Smooth muscle cell (in vitro differentiated cells): ENCODE results near the gene VEGFC. TPM values are rescaled to one million over a fixed set of nuclear protein-coding genes. Genes with fewer than 3 reads are reported as not detected.
A peak's percentile ranks its signal among the peaks of the same experiment; 100 is the strongest.

Source experiments
- DNase-seq: peaks from one replicate; lab custom pipeline; 2025; ENCODE audit not compliant: unreplicated experiment; lab: John Stamatoyannopoulos, UW
- H2AFZ ChIP-seq: fragments of 200-600 bp; sonication (generic); 2 replicates; pipeline ENCODE4 v1.6.0; 2016; ENCODE audit warnings: antibody characterized with exemption, low read depth, mild to moderate bottlenecking
- H3F3A ChIP-seq: fragments of 200-600 bp; sonication (generic); 2 replicates; pipeline ENCODE4 v1.6.0; 2017; ENCODE audit warnings: antibody characterized with exemption, low read depth
- H3K27ac ChIP-seq: fragments of 200-600 bp; sonication (generic); 2 replicates; pipeline ENCODE4 v1.5.1; 2016; ENCODE audit warnings: low read depth, mild to moderate bottlenecking
- H3K27me3 ChIP-seq: fragments of 200-600 bp; sonication (generic); 2 replicates; pipeline ENCODE4 v1.6.1; 2016; ENCODE audit warnings: low read depth, mild to moderate bottlenecking
- H3K36me3 ChIP-seq: fragments of 200-600 bp; sonication (generic); 2 replicates; pipeline ENCODE4 v1.5.1; 2016; ENCODE audit warnings: low read depth
- H3K4me1 ChIP-seq: fragments of 200-600 bp; sonication (generic); 2 replicates; pipeline ENCODE4 v1.5.1; 2016; ENCODE audit warnings: low read depth
- H3K4me2 ChIP-seq: fragments of 200-600 bp; sonication (generic); 2 replicates; pipeline ENCODE4 v1.6.0; 2016; ENCODE audit warnings: mild to moderate bottlenecking
- H3K4me3 ChIP-seq: fragments of 200-600 bp; sonication (generic); 2 replicates; pipeline ENCODE4 v1.5.1; 2016; ENCODE audit warnings: mild to moderate bottlenecking
- H3K79me2 ChIP-seq: fragments of 200-600 bp; sonication (generic); 2 replicates; pipeline ENCODE4 v1.6.0; 2016; ENCODE audit warnings: low read depth, mild to moderate bottlenecking
- H3K9ac ChIP-seq: fragments of 200-600 bp; sonication (generic); 2 replicates; pipeline ENCODE4 v1.6.0; 2016; ENCODE audit warnings: low read depth
- H3K9me3 ChIP-seq: fragments of 200-600 bp; sonication (generic); replicated peaks from 2 replicates; pipeline ENCODE4 v1.5.1; 2016; ENCODE audit warnings: low read depth
- H4K20me1 ChIP-seq: fragments of 200-600 bp; sonication (generic); 2 replicates; pipeline ENCODE4 v1.6.0; 2016; ENCODE audit warnings: low read depth
- WGBS: methylation state at CpG from one replicate; pipeline ENCODE4 v1.1.7; 2016; ENCODE audit warnings: low lambda C conversion rate; 5-methylcytosine and 5-hydroxymethylcytosine counted together
- polyA plus RNA-seq: library from polyadenylated mRNA; unstranded; fragments of >200 nt; fragmentation: Nextera tagmentation; extraction: Ambion mirVana; gene quantifications from 2 replicates; pipeline ENCODE4 v1.2.1, GENCODE V29; 2016
- total RNA-seq: library from RNA; depleted of rRNA; stranded (reverse); fragments of >200 nt; gene quantifications from 2 replicates; pipeline ENCODE4 v1.2.3, GENCODE V29; 2014
- TF ChIP-seq, protein P1 (sequence below): fragments of 200-600 bp; sonication (generic); IDR thresholded peaks from 2 replicates; pipeline ENCODE4 v1.5.1; 2017; ENCODE audit warnings: borderline replicate concordance, mild to moderate bottlenecking, antibody characterized with exemption; ENCODE audit not compliant: insufficient read depth, poor library complexity, severe bottlenecking

VEGFC gene
- total and polyA plus RNA-seq, 2 experiments from 2014 or later = 26.6 to 30.0 TPM

DNA sequence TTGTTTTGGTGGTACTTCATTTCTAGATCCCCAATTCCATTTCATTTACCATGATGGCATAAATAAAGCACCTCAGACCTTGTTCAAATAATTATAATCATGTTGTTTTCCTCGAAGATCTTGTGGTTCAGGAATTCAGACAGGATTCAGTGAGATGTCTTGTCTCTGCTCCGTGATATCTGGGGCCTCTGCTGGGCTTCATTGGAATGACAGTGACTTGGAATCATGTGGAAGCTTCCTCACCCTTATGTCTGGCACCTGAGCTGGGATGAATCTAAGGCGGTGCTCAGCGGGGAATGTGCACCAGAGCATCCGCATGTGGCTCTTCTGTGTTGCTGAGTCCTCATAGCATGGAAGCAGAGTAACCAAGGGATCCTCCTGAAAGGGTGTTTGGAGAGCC lies 132.2 kb downstream of the VEGFC start:
- Histone ChIP-seq H3K36me3 (no peaks in the 10 kb centered on the region), H3K4me1 (no peaks in the 10 kb centered on the region), H3F3A (no peaks in the 10 kb centered on the region), H2AFZ (no peak overlapping the region), H3K27me3 (no peaks in the 10 kb centered on the region), H3K9me3 (no peaks in the 10 kb centered on the region), H3K27ac (no peak overlapping the region), H3K4me3 (no peak overlapping the region), H3K79me2 (no peaks in the 10 kb centered on the region), H3K4me2 (no peak overlapping the region), H4K20me1 (no peaks in the 10 kb centered on the region), H3K9ac (no peak overlapping the region)
- TF ChIP-seq, protein P1, sequence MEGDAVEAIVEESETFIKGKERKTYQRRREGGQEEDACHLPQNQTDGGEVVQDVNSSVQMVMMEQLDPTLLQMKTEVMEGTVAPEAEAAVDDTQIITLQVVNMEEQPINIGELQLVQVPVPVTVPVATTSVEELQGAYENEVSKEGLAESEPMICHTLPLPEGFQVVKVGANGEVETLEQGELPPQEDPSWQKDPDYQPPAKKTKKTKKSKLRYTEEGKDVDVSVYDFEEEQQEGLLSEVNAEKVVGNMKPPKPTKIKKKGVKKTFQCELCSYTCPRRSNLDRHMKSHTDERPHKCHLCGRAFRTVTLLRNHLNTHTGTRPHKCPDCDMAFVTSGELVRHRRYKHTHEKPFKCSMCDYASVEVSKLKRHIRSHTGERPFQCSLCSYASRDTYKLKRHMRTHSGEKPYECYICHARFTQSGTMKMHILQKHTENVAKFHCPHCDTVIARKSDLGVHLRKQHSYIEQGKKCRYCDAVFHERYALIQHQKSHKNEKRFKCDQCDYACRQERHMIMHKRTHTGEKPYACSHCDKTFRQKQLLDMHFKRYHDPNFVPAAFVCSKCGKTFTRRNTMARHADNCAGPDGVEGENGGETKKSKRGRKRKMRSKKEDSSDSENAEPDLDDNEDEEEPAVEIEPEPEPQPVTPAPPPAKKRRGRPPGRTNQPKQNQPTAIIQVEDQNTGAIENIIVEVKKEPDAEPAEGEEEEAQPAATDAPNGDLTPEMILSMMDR = no peak
- WGBS = 85% methylated on average over 5 of the region's 5 CpGs
- no peak for DNase-seq

DNA sequence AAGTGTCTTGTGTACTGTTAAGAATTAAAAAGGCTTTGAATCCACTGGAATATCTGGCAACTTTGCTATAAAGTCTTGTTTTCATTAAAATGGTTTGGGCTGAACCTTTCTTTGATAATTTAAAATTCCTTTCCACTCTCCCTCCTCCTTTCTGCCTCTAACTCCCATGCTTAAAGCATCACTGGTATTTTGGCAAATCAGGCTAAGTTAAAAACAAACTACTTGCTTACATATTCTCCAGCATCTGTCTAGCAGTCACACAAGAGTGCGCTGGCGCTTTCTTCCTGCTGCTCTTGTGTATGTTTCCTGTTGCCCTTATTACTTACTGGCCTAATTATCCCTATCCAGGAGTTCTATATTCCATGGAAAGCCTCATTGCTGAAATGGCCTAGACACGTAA lies 136.6 kb downstream of the VEGFC start:
- Histone ChIP-seq H3K27ac (no peak overlapping the region), H4K20me1 (no peaks in the 10 kb centered on the region), H3K9me3 (no peaks in the 10 kb centered on the region), H3K4me1 (no peaks in the 10 kb centered on the region), H3K9ac (no peak overlapping the region), H3K4me3 (no peak overlapping the region), H2AFZ (peak overlapping the region; percentile 24), H3K79me2 (no peaks in the 10 kb centered on the region), H3K36me3 (no peaks in the 10 kb centered on the region), H3K4me2 (no peak overlapping the region), H3K27me3 (no peaks in the 10 kb centered on the region), H3F3A (no peaks in the 10 kb centered on the region)
- no peak for DNase-seq
- WGBS = 91% methylated on average over 3 of the region's 3 CpGs
- TF ChIP-seq, protein P1 = no peak

DNA sequence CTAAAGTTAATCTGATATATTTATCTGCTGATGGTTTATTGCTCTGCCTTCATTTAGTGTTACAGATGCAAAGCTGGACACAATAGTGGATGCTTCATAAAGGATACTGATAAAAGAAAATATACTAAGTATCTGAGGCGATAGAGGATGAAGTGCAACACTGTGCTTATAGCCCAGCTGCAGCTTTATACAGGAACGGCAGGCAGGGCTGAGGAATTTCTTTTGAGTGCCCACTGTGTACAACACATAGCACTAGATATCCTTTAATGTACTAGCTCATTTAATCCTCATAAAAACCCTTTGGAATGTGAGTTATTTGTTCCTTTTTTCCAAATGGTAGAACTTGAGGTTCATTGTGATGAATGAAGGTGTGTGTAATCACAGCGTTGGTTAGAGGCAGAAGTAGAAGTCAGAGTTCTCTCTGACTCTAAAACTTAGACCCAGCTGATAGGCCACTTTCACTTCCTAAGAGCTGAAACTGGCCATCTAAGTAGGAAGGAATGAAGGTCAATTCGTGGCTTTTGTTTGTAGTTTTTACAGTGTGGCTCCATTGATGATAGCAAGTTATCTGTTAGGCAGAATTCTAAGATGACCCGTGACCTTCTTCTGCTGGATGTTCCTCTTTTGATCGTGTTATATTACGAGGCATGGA lies 138.0 kb downstream of the VEGFC start:
- no peak overlapping the region for H3K9ac ChIP-seq
- no peaks in the 10 kb centered on the region for H3K4me1 ChIP-seq
- no peak overlapping the region for H3K27ac ChIP-seq
- peak overlapping the region; percentile 72 for H3K4me2 ChIP-seq
- no peaks in the 10 kb centered on the region for H3K79me2 ChIP-seq
- H3K9me3 ChIP-seq = no peaks in the 10 kb centered on the region
- no peaks in the 10 kb centered on the region for H3F3A ChIP-seq
- WGBS = 31% methylated on average over 7 of the region's 7 CpGs
- no peaks in the 10 kb centered on the region for H4K20me1 ChIP-seq
- no peak for DNase-seq
- no peaks in the 10 kb centered on the region for H3K36me3 ChIP-seq
- H3K4me3 ChIP-seq = no peak overlapping the region
- H3K27me3 ChIP-seq = no peaks in the 10 kb centered on the region
- TF ChIP-seq, protein P1 = no peak
- H2AFZ ChIP-seq = peak overlapping the region; percentile 23

DNA sequence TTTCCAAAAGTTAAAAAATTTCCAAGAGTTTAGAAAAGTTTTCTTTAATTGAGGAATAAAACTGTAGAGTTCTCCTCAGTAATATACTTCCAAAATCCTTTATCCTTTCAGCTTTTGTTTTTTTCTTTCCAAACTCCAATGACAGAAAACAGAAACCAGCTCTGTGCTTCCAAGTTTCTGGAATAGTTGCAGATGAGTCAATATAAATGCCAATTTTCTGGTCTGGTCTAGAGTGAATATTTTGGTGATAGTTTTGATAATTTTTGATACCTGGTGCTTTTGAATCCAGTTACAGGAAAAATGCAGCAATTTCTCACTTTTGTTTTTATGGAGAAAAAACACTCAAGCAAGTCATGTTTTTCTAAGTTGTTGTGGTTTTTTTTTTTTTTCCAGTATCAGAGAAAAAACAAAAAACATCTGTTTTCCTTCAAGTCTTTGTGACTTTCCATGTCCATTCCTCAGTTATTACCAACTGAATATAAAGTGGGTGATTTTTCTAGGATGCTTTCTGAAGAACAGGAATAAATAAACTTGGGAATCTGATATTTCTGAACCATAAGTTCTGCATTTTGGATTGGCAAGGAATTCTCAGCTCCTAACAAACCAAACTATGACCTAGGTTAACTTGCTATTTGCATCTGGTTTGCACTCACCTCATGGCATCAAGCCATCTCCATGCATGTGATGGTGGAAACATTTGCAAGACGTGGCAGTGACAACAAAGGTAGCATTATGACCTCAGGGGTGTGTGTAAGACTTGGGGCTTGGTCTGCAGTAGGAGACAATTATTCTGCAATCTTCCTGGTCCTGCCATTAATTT lies 139.1 kb downstream of the VEGFC start:
- no peaks in the 10 kb centered on the region for H3K4me1 ChIP-seq
- TF ChIP-seq, protein P1 = no peak
- H3F3A ChIP-seq = no peaks in the 10 kb centered on the region
- H3K4me3 ChIP-seq = no peak overlapping the region
- WGBS = 54% methylated on average over 1 of the region's 1 CpG
- no peaks in the 10 kb centered on the region for H3K9me3 ChIP-seq
- no peaks in the 10 kb centered on the region for H3K79me2 ChIP-seq
- no peak overlapping the region for H3K27ac ChIP-seq
- H3K9ac ChIP-seq = no peak overlapping the region
- H3K36me3 ChIP-seq = no peaks in the 10 kb centered on the region
- DNase-seq = no peak
- H3K4me2 ChIP-seq = peak overlapping the region; percentile 22
- H2AFZ ChIP-seq = no peak overlapping the region
- no peaks in the 10 kb centered on the region for H3K27me3 ChIP-seq
- H4K20me1 ChIP-seq = no peaks in the 10 kb centered on the region
